ENCODE measurements around the gene LCE5A.

The LCE5A gene

DNA sequence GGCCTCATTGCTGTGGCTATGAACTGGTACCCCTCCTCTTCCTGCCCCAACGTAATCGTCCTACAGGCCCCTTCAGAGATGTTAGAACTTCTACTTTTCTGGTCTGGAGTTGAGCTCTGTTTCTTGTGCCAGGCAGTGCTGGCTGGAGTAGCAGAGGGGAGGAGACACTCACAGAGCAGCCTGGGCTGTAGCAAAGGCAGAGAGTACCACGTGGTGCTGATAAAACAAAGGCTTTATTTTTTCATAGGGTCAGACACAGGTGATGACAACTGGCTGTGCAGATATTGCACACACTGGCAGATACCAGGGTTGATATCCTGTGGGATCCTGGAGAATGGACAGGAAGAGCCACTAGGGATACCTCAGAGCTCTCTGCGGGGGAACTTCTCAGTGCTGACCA is 26.9 kb downstream of the LCE5A start:
- no peak for TF ChIP-seq POLR2AphosphoS5 (IDR thresholded peaks at IDR 0.05; ENCODE audit: low read depth, low read length)

DNA sequence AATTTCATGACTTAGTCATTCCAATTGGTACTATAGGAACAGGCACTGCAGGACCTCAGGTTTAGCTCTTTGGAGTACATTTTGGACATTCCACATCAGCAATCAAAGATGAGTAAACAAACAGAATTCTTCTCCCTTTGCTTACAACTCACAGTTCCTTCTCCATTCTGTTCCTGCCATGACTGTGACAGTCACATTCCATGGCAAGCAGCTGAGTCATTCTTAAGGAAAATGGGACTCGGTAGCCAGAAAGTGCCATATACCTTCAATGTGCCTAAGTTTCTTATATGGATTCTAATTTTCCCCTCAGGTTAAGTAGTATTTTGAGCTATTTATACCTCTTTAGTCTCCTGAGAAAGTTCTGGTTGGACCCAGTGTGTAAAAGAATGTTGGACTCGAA is 29.3 kb downstream of the LCE5A start:
- TF ChIP-seq POLR2AphosphoS5 (IDR thresholded peaks at IDR 0.05; ENCODE audit: low read depth, low read length) (no peak), TAF1 (IDR thresholded peaks at IDR 0.05; ENCODE audit: borderline replicate concordance, insufficient read depth, low read length) (no peak)

DNA sequence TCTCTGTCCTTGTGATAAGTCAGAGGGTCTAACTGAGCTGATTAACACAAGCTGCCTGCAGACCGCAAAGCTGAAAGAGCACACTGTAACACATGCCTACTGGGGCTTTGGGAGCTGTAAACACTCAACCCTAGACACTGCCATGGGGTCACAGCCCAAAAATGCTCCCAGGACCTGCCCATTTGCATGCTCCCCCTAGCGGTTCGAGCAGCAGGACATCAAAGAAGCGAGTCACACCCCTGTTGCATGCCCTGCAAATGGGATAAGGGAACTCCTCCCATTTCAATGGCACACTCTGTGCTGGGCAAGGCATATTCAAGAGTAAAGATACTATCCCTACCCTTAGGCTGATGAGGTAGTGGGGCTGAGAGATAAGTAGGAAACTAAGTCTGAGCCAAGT is 33.2 kb downstream of the LCE5A start:
- TF ChIP-seq TAF1 (IDR thresholded peaks at IDR 0.05; ENCODE audit: borderline replicate concordance, insufficient read depth, low read length) (no peak), FOXP2 (optimal IDR thresholded peaks at IDR 0.05; ENCODE audit: borderline replicate concordance, extremely low read depth, extremely low read length, insufficient read depth) (no peak), POLR2AphosphoS5 (IDR thresholded peaks at IDR 0.05; ENCODE audit: low read depth, low read length) (no peak), SIN3A (IDR thresholded peaks at IDR 0.05; ENCODE audit: borderline replicate concordance, insufficient read depth, low read length) (no peak)
- TF ChIP-seq, protein P1, sequence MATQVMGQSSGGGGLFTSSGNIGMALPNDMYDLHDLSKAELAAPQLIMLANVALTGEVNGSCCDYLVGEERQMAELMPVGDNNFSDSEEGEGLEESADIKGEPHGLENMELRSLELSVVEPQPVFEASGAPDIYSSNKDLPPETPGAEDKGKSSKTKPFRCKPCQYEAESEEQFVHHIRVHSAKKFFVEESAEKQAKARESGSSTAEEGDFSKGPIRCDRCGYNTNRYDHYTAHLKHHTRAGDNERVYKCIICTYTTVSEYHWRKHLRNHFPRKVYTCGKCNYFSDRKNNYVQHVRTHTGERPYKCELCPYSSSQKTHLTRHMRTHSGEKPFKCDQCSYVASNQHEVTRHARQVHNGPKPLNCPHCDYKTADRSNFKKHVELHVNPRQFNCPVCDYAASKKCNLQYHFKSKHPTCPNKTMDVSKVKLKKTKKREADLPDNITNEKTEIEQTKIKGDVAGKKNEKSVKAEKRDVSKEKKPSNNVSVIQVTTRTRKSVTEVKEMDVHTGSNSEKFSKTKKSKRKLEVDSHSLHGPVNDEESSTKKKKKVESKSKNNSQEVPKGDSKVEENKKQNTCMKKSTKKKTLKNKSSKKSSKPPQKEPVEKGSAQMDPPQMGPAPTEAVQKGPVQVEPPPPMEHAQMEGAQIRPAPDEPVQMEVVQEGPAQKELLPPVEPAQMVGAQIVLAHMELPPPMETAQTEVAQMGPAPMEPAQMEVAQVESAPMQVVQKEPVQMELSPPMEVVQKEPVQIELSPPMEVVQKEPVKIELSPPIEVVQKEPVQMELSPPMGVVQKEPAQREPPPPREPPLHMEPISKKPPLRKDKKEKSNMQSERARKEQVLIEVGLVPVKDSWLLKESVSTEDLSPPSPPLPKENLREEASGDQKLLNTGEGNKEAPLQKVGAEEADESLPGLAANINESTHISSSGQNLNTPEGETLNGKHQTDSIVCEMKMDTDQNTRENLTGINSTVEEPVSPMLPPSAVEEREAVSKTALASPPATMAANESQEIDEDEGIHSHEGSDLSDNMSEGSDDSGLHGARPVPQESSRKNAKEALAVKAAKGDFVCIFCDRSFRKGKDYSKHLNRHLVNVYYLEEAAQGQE (IDR thresholded peaks at IDR 0.05; ENCODE audit: insufficient read depth in 1 of 2, low read depth in 2 of 2, low read length in 2 of 2): no peak

DNA sequence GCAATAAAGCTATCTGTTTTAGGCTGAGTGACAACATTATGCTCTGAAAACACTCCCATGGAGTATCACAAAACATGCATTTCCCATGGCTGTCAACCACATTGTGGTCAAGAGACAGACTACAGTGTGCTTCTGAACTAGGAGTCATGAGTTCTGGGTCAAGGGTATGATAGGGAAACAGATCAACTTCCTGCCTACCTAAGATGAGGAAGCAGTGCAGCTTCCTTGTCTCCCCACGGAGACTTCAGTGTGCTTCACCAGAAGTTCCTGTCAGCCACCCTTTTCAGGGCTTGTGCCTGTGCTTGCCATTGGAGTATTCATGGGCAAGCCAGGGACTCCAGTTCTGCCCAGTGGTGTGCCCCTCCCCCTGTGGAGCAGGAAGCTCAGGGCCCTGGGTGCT is 36.1 kb downstream of the LCE5A start:
- TF ChIP-seq POLR2AphosphoS5 (IDR thresholded peaks at IDR 0.05; ENCODE audit: low read depth, low read length) (no peak), TAF1 (IDR thresholded peaks at IDR 0.05; ENCODE audit: borderline replicate concordance, insufficient read depth, low read length) (no peak), SIN3A (IDR thresholded peaks at IDR 0.05; ENCODE audit: borderline replicate concordance, insufficient read depth, low read length) (no peak), FOXP2 (optimal IDR thresholded peaks at IDR 0.05; ENCODE audit: borderline replicate concordance, extremely low read depth, extremely low read length, insufficient read depth) (no peak)
- TF ChIP-seq, protein P1 (IDR thresholded peaks at IDR 0.05; ENCODE audit: insufficient read depth in 1 of 2, low read depth in 2 of 2, low read length in 2 of 2): no peak
